Measurements from ENCODE around the gene PCDH15.

GRCh38 chr10:54415483-54415882, 385.5 kb downstream of the PCDH15 start:
- TF ChIP-seq POLR2AphosphoS5 (IDR thresholded peaks at IDR 0.05), result no peak
- TF ChIP-seq CTCF (IDR thresholded peaks at IDR 0.05), result no peak
- no peak for TF ChIP-seq POLR2A (IDR thresholded peaks at IDR 0.05)
